Fibroblast of villous mesenchyme (primary cell): ENCODE measurements around the gene PPM1F. TPM values are rescaled to one million over a fixed set of nuclear protein-coding genes. Genes with fewer than 3 reads are reported as not detected.

Experiments used
- DNase-seq: peaks from one replicate; pipeline ENCODE4 v3.0.0-alpha.2; 2010; ENCODE audit warnings: low read depth
- H3K4me3 ChIP-seq: 2 replicates; pipeline ENCODE4 v1.5.1; 2011; ENCODE audit warnings: low read depth, mild to moderate bottlenecking, low read length
- CTCF ChIP-seq: IDR thresholded peaks from 2 replicates; pipeline ENCODE4 v1.5.1; 2012; ENCODE audit warnings: low read depth, mild to moderate bottlenecking, low read length; ENCODE audit not compliant: insufficient read depth
- total RNA-seq: library from RNA; depleted of rRNA; stranded (reverse); fragments of >200 nt; gene quantifications from 2 replicates; pipeline ENCODE4 v1.2.3, GENCODE V29; 2012

The PPM1F gene
- total RNA-seq, 1 donor = 36.7 TPM

GRCh38 chr22:21961886-21962654 lies 9.4 kb upstream of the PPM1F start:
- no peak for TF ChIP-seq CTCF
- H3K4me3 ChIP-seq = no peak overlapping the region
- DNase-seq = no peak

GRCh38 chr22:21961127-21961867 lies 8.6 kb upstream of the PPM1F start:
- no peak for DNase-seq
- no peak overlapping the region for H3K4me3 ChIP-seq
- no peak for TF ChIP-seq CTCF

GRCh38 chr22:21960200-21961126 lies 7.8 kb upstream of the PPM1F start:
- no peak overlapping the region for H3K4me3 ChIP-seq
- TF ChIP-seq CTCF = no peak
- no peak for DNase-seq

GRCh38 chr22:21959274-21960074 lies 6.8 kb upstream of the PPM1F start:
- no peak for TF ChIP-seq CTCF
- DNase-seq = no peak
- no peak overlapping the region for H3K4me3 ChIP-seq

GRCh38 chr22:21958360-21959273 lies 6.0 kb upstream of the PPM1F start:
- H3K4me3 ChIP-seq = no peak overlapping the region
- DNase-seq = no peak

More at GRCh38 chr22:21958360-21959273, 6.0 kb upstream of the PPM1F start:
- no peak for TF ChIP-seq CTCF
